ENCODE data around the gene ZG16B.

Gene ZG16B

DNA sequence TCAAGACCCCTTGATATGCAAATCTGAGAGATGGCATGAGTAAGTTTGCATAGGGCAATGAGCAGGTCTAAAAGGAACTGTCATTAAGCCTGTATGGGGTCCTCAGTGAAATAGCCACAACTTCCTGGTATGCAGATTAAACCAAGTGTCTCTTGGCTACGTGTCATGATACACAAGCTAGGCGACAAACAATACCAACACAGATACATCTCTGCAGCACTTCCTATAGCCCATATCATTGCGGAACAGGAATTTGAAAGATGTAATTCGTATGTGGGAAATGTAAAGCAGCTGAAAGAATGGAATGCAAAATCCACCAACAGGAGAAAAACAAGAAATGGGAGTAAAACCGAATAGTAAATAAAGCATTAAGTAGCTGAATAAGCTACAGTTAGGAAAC, 15.0 kb downstream of the ZG16B start:
- no peak for DNase-seq (ENCODE audit: low read depth)

- peak; percentile 70 for DNase-seq (ENCODE audit: low read depth)
These were observed 16.6 kb downstream of the ZG16B start for GRCh38 chr16:2846511-2847310.

- DNase-seq (ENCODE audit: low read depth), result no peak
These were observed 19.0 kb downstream of the ZG16B start for GRCh38 chr16:2848933-2849725.

- DNase-seq (ENCODE audit: low read depth), result no peak
These were observed 22.1 kb downstream of the ZG16B start for GRCh38 chr16:2852003-2852730.

- DNase-seq (ENCODE audit: low read depth), result no peak
These were observed 22.8 kb downstream of the ZG16B start for GRCh38 chr16:2852731-2853507.

DNA sequence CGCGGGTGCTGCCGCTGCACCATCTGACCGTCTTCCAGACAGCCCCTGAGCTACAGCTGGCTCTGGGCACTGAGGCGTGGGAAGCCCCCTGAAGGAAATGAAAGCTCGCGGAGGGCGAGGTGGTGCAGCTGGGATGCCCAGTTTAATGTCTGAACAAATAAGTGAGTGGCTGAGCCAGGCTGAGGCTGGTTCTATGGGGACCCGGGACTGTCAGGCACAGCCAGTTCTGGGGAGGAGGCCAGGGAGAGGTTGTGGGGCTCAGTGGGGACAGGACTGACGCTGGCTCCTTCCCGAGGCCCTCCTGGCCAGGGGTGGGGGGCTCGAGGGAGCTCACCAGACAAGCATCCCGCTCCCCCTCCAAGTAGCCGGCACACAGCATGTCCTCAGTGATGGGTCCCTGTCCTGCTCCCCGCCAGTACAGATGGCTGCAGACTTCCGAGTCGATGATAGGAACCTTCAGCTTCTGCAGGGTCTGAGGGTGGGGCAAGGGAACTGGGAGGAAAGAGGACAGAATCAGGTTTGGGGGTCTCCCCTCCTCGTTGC, 23.5 kb downstream of the ZG16B start:
- no peak for DNase-seq (ENCODE audit: low read depth)

GRCh38 chr16:2854700-2855309, 24.7 kb downstream of the ZG16B start:
- no peak for DNase-seq (ENCODE audit: low read depth)

- no peak for DNase-seq (ENCODE audit: low read depth)
These were observed 25.4 kb downstream of the ZG16B start for GRCh38 chr16:2855536-2855935.

DNA sequence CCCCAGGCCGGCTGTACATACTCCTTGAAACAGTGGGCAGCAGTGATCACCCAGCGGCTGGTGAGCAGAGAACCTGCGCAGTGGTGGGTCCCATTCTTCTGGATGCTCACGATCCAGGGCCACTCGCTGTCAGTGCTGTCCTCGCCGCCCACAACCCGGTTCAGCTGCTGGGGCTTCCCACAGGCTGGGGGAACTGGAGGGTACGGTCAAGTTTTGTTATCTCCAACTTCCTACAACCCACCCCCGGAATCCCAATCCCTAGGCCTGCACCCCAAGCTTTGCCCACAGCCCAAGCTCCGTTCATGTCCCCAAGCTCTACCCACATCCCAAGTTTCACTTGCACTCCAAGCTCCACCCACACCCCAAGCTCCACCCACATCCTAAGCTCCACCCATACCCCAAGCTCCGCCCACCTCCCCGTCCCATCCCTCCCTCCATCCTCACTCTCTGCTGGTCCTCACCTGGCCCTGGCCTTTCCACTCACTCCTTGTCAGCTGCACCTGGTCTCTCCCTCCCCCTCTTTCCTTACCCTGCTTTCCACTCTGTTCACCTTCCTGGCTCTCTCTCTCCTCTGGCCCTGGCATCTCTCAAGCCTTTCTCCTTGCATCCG, 26.1 kb downstream of the ZG16B start:
- DNase-seq (ENCODE audit: low read depth), result no peak

DNA sequence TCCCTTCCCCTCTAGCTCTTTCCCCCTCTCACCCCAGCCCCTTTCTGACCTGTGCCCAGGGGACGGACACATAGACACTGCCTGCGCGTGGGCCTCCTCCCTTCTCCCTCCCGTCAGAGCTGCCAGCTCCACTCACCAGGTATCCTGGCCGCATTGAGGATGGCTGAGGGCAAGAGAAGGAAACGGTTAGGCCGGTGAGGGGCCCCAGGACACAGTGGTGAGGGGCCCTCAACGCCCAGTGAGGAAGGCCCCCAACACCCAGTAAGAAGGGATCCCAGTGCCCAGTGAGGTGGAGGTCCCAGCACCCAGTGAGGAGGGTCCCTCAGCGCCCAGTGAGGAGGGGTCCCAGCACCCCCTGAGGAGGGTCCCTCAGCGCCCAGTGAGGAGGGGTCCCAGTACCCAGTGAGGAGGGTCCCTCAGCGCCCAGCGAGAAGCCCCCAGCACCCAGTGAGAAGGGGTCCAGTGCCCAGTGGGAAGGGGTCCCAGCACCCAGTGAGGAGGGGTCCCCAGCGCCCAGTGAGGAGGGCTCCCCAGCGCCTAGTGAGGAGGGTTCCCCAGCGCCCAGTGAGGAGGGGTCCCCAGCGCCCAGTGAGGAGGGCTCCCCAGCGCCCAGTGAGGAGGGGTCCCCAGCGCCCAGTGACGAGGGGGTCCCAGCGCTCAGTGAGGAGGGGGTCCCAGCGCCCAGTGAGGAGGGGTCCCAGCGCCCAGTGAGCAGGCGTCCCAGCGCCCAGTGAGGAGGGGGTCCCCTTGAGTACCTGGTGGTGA, 26.8 kb downstream of the ZG16B start:
- DNase-seq (ENCODE audit: low read depth), result no peak

DNA sequence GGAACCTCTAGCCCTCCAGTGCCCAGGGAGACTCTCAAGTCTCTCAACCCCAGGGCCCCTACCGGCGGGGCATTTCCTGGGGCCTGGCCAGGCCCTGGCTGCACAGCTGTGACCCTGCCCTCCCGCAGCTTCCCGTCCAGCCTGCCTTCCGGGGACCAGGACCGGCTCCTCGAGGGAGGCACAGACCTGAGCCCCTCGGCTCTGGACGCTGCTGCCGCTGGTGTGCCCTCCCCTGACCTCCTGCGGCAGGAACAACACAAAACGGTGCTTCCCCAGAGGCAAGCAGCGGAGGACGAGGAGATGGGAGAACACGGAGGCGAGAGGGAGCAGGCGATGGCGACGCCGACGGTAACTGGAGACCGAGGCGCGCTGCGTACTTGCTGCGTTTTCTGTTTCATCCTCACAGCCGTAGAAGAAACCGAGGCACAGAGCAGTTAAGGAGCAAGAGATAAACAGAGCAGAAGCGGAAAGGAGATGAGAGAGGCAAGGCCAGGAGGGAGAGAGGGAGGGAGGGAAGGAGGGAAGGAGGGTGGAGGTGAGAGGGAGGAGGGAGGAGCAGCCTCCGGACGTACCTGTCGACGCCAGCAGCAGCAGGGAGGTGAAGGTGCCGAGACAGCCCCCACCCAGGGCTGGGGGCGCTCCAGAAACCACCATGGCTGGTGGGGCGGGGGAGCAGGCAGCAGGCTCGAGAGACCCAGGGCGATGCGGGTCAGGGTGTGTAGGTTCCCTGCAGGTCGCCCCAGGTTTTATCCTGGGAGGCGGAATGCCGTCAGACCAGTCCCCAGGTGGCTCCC, 27.5 kb downstream of the ZG16B start, which contains the start of gene PRSS22:
TSS of gene PRSS22 (minus strand) at position 720 of the 794 bp plus-strand sequence. CDS start at position 654, 66 bp downstream.
- no peak for DNase-seq (ENCODE audit: low read depth)

DNA sequence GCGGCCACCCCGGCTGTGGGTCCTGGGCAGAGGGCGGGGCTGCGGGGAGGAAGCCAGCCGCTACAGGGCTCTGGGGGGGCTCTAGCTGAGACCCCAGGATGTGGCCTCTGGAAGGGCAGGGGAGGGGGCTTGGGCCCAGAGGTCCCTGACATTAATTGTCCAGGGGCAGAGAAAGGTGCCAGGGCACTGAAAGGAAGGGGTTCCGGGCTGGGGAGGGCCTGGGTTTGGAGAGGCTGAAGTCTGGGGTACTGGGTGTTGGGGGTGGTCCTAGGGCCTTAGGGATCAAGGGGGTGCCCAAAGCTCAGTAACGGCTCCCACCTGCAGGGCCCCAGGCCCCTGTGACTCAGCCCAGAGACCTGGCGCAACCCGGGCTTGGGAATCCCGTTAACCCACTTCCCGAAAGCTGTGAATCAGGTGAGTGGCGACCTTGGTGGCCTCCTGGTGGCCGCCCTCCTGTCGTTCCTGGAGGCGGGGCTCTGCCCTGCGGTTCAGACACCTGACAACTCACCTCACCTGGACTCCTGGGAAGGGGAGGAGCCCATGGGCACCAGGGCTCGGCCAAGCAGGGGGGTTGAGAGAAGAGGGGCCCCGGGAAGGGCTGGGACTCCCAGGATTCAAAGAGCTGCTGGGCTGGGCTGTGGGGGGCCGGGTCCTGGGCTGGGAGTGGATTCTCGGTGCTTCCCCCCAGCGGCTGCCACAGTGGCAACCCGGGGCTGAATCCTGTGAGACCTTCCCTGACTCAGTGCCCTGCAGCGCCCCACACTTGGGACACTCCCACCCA, 28.3 kb downstream of the ZG16B start:
- DNase-seq (ENCODE audit: low read depth), result no peak

- no peak for DNase-seq (ENCODE audit: low read depth)
These were observed 29.7 kb downstream of the ZG16B start for GRCh38 chr16:2859686-2860265.

GRCh38 chr16:2860826-2861567, 30.9 kb downstream of the ZG16B start:
- DNase-seq (ENCODE audit: low read depth), result no peak

GRCh38 chr16:2865651-2866050, 35.5 kb downstream of the ZG16B start:
- DNase-seq (ENCODE audit: low read depth), result no peak

DNA sequence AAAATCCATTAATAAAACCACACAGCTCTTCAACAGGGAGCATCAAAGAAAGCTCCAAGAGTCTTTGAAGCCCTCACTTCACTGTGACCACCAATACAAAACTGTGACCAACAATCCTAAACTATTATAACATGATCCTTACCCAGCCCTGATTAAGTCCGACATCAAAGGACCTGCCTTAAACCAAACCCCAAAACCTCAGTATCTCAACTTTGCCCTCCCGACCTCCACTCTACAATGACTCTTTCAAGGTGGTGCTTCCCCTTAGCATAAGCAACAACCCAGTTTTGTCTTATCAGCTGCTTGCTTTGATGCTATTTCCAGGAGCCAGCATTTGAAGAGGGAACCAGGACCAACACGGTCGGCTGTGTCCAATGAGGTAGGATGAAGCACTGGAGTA, 36.3 kb downstream of the ZG16B start:
- no peak for DNase-seq (ENCODE audit: low read depth)

GRCh38 chr16:2867661-2867986, 37.5 kb downstream of the ZG16B start:
- no peak for DNase-seq (ENCODE audit: low read depth)

All from HS-5 (cell line).